GM12875 (cell line): ENCODE results near the gene ZNF638.

Source experiments
- H3K4me3 ChIP-seq: one replicate; pipeline ENCODE4 v1.5.1; 2011; ENCODE audit warnings: low read depth, low read length, control low read depth
- CTCF ChIP-seq: IDR thresholded peaks from 2 replicates; pipeline ENCODE4 v1.5.1; 2011; ENCODE audit warnings: low read depth, mild to moderate bottlenecking, control low read depth, inconsistent platforms, low read length, moderate library complexity, borderline replicate concordance; ENCODE audit not compliant: insufficient read depth

ZNF638 gene

GRCh38 chr2:71370015-71370414, 38.4 kb downstream of the ZNF638 start:
- TF ChIP-seq CTCF = no peak
- H3K4me3 ChIP-seq = no peak overlapping the region

DNA sequence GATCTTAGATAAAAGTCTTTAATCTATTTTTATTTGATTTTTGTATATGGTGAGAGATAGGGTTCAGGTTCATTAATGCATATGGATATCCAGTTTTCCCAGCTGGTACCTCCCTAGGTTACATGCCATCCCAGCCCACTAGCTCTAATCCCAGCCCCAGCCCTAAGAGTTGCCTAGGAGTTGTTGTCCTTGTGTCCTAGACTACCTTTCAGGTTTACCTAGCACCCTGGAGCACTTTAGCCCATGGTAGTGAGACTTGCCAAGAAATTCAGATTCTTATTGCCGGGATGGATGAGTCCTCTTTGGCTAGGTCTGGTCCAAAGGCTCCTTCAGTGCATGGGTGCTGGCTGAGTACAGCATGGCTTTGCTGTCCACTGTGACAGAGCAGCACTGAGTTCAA, 40.5 kb downstream of the ZNF638 start:
- H3K4me3 ChIP-seq = no peak overlapping the region
- TF ChIP-seq CTCF = no peak

DNA sequence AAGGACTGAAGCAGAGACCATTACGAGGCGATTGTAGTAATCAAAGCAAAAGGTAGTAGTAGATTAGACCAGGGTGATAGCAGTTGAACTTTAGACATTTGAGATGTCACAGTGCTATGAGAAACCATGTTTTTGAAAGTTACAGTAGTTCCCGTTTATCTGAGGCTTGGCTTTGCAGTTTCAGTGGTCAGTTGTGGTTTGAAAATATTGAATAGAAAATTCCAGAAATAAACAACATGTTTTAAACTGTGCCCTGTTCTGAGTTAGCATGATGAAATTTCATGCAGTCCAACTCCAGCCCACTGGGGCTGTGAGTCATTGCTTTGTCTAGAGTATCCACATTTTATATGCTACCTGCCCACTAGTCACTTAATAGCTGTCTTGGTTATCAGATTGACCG, 47.5 kb downstream of the ZNF638 start:
- H3K4me3 ChIP-seq = no peak overlapping the region
- no peak for TF ChIP-seq CTCF

- no peak overlapping the region for H3K4me3 ChIP-seq
- TF ChIP-seq CTCF = no peak
These were observed 49.1 kb downstream of the ZNF638 start for GRCh38 chr2:71380665-71381064.

- TF ChIP-seq CTCF = no peak
- no peak overlapping the region for H3K4me3 ChIP-seq
These were observed 53.4 kb downstream of the ZNF638 start for GRCh38 chr2:71385012-71385411.

DNA sequence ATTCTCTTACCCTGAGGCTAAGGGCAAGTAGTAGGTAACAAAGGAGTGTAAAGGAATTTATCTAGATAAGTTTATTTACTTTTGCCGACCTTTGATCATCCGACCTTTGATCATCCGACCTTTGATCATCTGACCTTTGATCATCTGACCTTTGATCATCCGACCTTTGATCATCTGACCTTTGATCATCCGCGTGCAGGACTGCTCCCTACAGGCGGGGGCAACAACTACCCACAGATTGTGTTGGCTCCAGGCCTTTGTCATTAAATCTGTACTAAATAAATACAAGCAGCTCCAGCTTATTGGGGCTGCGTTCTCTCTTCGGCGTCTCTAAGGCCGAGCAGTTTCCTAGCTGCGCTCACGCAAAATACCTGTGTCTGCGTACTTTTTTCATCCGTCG, 56.6 kb downstream of the ZNF638 start:
- H3K4me3 ChIP-seq = no peak overlapping the region
- no peak for TF ChIP-seq CTCF

GRCh38 chr2:71389384-71390072, 57.9 kb downstream of the ZNF638 start:
- no peak overlapping the region for H3K4me3 ChIP-seq
- no peak for TF ChIP-seq CTCF
